ENCODE data around the gene PPP2R5E. TPM values are rescaled to one million over a fixed set of nuclear protein-coding genes. Genes with fewer than 3 reads are reported as not detected.
"Not testable (repeated sequence)": the region's sequence is repeated elsewhere in the genome, so short reads cannot be mapped to it uniquely, and the experiment has no call there.

PPP2R5E gene
- 10 to 100 TPM; 35.5 to 48.8 (median 40.8) TPM for polyA plus RNA-seq (ENCODE audit: insufficient read length in 4 of 4)

DNA sequence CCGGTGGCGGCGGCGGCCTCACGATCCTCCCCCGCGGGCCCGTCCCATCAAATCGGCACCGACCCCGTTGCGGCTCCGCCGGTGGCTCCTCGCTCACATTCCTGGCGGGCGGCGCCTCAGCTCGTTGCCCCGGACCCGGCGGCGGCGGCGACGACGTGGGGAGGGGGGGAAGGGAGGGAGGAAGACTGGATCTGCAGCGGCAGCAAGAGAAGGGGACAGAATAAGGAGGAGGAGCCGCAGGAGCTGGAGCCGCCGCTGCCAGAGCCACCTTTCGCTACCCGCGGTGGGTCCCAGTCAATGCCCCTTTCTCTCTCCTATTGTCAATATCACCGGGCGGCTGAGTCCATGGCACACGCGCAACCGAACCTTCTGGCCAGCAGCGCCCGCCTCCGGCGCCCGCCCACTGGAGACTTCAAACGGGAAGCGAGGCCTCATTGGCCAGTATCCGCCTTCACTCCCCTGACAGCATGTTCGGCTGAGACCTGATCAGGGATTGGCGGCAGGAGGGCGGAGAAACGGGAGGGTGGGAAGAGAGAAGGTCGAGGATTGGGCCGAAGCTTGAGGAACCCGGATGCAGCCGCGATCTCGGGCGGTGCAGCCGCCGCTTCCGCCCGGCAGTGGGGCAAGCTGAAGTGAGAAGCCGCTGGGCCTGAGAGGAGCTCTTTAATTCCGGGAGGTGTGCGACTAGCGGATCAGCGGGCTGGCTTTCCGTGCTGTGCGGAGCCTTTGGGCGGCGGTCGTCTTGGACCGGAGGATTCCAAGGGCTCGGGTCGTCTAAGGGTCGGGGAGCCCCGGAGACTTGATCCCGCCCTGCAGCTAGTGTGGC, at the start of gene PPP2R5E:
TSS of gene PPP2R5E (minus strand) at position 378 of the 826 bp plus-strand sequence. CDS start 3,692 bp downstream, outside the sequence.
- DNase-seq (ENCODE audit: low read depth in 4 of 4, low spot score in 3 of 4) = peak; percentile 96 to 98 (median 98)

GRCh38 chr14:63583046-63583445, 39.9 kb upstream of the PPP2R5E start:
- not testable (repeated sequence) for DNase-seq (ENCODE audit: low read depth in 4 of 4, low spot score in 3 of 4)

DNA sequence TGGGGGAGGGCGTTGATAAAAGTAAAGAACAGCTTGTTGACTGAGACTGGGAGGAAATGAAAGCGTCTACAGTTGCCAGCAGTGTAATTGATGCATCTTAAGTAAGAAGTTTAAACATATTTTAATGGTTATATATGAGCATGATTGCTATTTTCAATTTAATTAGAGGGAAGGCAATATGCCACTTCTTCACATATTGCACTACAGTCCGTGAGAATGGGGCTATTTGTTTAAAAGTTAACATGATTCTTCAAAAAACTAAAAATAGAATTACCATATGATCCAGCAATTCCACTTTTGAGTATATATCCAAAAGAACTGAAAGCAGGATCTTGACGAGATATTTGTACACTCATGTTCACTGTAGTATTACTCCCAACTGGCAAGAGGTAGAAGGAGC, 38.3 kb upstream of the PPP2R5E start:
- DNase-seq (ENCODE audit: low read depth in 4 of 4, low spot score in 3 of 4) = no peak

DNA sequence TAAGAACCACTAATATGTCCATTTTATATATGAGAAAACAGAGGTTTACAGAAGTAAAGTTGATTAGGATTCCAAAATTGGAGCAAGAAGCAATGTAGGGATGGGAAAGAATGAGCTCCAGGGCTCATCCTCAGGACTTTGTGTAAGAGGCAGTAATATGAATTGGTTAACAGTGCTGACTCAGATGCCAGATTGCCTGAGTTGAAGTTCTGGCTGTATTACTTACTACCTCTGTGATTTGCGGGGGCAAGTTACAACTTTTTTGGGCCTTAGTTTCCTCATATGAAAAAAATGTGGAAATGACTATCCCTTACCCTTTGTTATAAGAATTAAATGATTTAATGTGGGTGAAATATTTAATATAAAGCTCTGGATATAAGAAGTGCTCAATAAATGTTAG, 35.1 kb upstream of the PPP2R5E start:
- no peak for DNase-seq (ENCODE audit: low read depth in 4 of 4, low spot score in 3 of 4)

- DNase-seq (ENCODE audit: low read depth in 4 of 4, low spot score in 3 of 4) = no peak
Measured at GRCh38 chr14:63573581-63573980, 30.4 kb upstream of the PPP2R5E start.

DNA sequence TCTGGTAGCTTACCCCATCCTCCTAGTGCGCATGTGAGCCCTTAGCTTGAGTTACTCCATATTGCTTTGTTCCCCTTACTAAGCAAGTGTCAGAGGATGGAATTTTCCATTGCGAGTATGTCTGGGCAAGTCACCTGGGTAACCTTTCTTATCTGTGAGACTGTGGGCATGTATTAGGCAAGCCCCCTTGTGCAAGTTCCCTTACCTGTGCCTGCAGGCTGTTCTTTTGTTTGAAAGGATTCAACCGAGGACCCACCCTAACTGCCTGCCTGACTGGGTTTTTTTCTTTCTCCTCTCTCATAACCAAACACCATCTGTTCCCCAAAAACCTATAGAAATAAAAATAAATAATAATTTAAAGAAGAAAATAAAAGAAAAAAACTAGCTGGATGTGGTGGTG, 22.3 kb upstream of the PPP2R5E start:
- no peak for DNase-seq (ENCODE audit: low read depth in 4 of 4, low spot score in 3 of 4)

DNA sequence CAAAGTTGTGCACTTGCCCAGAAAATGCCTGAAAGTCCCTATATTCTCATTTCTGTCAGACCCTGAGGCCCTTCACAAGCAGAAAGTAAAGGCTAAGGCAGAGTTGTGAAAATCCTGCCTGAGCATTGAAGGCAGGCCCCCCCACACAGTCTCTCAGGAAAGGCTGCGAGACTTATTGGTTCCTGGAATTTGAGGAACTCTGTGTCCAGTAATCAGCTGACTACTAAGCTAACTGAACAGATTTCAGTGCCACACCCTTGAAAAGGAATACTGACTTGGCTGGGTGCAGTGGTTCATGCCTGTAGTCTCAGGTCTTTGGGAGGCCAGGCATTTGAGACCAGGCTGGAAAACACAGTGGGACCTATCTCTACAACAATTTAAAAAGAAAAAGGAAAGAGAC, 21.1 kb upstream of the PPP2R5E start:
- no peak for DNase-seq (ENCODE audit: low read depth in 4 of 4, low spot score in 3 of 4)

DNA sequence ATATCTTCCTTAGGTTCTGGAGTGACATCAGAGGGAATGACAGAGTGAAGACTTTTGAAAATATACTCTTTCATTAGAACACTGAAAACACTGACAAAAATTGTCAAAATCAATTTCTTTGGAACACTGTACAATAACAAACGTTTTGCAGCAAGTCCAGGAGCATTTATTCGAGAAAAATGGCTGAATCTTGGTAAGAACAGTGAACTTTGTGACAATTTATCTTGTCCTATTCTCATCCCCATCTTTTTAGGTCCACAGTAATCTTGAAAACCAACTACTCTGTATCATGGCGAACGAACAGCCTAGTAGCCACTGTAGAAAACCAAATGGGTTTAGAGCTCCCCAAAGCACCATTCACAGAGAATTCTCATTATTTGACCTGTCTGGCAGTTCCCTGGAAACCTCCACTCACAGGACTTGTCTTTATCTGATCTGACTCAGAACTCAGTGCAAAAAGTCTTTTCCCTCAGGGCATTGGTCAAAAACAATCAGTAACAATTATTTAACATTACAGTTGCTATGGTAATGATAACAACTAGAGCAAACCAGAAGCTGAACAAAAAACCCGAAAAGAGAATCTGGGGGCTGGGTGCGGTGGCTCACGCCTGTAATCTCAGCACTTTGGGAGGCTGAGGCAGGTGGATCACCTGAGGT, 20.3 kb upstream of the PPP2R5E start:
- no peak for DNase-seq (ENCODE audit: low read depth in 4 of 4, low spot score in 3 of 4)

DNA sequence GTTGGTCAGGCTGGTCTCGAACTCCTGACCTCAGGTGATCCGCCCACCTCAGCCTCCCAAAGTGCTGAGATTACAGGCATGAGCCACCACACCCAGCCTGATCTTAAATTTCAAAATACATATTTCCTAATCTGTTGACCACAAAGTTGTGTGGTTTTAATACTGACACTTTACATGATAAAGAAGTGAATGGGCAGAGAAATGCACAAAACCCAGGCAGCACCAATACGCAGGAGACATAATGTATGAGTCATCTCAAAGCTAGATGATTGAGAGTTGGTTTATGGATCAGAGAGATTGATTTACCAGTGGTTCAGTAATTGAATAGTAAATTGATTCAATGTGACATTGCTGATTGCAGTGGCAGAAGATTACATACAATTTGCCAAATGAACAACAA, 19.2 kb upstream of the PPP2R5E start:
- DNase-seq (ENCODE audit: low read depth in 4 of 4, low spot score in 3 of 4) = no peak

DNA sequence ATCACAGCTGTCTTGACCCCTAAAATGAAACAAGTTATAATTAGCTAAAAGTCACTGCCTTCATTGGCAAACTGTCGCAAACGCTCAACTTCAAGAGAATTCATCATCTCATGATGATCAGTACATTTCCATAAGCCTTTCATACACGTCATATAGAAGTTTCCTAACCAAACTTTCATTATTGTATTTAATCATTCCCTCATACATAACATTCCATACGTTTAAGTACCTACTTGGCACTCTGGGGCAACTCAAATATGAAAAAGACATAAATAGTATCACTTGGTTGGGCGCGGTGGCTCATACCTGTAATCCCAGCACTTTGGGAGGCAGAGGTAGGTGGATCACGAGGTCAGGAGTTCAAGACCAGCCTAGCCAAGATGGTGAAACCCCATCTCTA, 12.4 kb upstream of the PPP2R5E start:
- no peak for DNase-seq (ENCODE audit: low read depth in 4 of 4, low spot score in 3 of 4)

GRCh38 chr14:63551332-63551731, 8.2 kb upstream of the PPP2R5E start:
- no peak for DNase-seq (ENCODE audit: low read depth in 4 of 4, low spot score in 3 of 4)

DNA sequence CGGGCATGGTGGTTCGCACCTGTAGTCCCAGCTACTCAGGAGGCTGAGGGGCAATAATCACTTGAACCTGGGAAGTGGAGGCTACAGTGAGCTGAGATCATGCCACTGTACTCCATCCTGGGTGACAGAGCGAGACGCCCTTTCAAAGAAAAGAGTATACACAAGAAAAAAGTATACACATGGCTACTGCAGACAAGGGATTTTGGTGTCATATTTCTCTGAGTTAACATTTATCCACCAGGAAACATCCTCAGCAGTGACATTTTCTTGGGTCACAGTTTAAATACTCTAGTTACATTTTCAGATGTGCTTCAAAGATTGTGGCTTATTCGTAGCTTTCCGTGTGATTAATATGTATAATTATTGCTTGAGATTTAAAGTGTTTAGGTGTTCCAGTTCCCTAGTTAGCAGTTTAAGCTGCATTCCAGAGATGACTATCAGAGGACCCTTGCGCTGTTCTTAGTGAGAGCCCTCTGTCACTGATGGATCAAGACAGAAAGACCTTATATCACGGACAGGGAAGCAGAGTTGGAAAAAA, 4.7 kb upstream of the PPP2R5E start:
- no peak for DNase-seq (ENCODE audit: low read depth in 4 of 4, low spot score in 3 of 4)

- DNase-seq (ENCODE audit: low read depth in 4 of 4, low spot score in 3 of 4) = no peak
Measured at GRCh38 chr14:63545431-63545830, 2.3 kb upstream of the PPP2R5E start.

- no peak for DNase-seq (ENCODE audit: low read depth in 4 of 4, low spot score in 3 of 4)
Measured at GRCh38 chr14:63544591-63545299, 1.6 kb upstream of the PPP2R5E start.

DNA sequence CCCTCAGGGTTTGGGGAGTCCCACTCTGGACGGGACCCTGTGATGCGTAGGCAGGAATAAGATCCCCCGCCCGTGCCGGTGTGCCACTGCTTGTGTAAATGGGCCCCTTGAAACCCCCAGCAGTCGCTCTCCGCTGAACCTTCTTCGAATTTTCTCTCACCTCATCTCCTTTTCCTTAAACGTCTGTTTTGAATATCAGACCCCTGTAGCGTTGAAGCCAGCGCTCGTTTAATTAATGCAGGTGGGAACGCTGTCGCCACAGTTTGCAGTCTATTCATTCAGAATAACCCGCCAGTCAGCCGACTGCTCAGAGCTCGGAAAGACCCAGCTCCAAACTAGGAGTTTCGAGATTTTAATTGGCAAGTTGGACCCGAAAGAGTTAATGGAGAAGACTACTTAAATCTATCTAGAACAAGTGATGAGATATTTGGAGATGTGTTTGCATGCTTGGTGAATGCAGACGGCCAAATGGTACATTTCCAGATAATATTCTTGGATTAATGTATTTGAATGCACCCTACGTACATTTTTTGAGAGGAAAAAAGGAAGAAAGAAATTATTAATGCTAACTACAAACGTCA, 739 bp upstream of the PPP2R5E start:
- no peak for DNase-seq (ENCODE audit: low read depth in 4 of 4, low spot score in 3 of 4)

DNA sequence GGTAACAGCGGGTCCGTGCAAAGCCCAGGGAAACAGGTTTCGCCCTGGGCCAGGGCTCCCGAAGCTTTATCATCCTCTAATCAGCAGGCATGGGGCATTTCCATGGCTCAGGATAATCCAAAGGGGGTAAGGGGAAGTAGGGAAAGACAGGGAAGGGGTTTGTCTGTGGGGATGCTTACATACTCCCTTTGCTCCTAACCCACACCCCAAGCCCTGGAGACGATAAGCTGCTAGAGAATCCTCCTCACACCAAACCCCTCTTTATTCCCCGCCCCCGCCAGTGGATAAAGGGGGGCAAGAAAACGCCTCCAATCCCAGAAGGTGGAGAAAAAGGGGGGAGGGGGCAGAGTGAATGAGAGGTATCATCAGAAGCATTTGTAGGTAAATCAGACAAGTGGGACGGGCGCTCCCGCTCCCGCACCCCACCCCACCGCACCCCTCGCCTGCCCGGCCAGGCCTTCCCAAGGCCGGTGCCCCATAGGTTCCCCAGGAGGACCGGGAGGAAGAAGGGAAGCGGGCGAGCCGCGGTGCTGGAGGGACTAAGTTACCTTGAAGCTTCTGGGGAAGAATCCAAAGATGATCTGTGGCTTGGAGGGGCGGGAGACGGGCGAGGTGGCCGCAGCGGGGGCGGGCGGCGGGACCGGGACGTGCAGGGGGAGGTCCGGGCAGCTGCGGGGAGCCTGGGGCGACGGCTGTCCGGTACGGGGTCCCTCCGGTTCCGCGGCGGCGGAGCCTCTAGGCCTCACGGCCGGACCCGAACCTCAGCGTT, 762 bp downstream of the PPP2R5E start:
- no peak for DNase-seq (ENCODE audit: low read depth in 4 of 4, low spot score in 3 of 4)

GRCh38 chr14:63535918-63536317, 7.3 kb downstream of the PPP2R5E start:
- no peak for DNase-seq (ENCODE audit: low read depth in 4 of 4, low spot score in 3 of 4)

GRCh38 chr14:63533474-63533873, 9.7 kb downstream of the PPP2R5E start:
- no peak for DNase-seq (ENCODE audit: low read depth in 4 of 4, low spot score in 3 of 4)

DNA sequence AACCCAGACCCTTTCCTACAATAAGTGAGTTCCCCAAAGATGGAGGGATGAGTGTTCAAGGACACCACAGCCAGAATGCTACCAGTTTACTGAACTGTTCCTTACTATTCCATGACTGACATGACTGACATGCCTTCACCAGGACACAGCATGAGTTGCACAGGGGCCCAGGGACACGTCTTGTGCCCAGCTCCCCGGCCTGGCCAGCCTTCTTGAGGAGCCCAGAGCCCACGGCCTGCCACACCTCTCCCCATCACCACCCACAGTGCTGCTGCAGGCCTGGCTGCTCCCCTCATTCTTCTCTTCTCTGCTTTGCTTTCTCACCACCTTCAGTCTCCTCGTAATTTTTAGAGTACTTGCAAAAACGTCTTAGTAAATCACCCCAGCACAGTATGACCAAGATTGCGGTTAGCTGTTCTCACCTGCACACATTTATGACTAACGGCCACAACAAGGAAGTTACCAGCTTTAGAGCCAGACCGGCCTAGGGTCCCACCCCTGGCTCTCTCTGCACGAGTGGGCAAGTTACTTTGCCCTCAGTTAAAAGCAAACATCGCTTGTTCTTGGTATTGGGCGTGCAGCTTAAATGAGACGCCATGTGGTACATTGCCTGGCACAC, 18.5 kb downstream of the PPP2R5E start:
- DNase-seq (ENCODE audit: low read depth in 4 of 4, low spot score in 3 of 4) = no peak

Measured in left renal pelvis (tissue), 4 donors.